HG02970 (cell line): Measurements from ENCODE around the gene EMID1.
"Not testable (repeated sequence)": the region's sequence is repeated elsewhere in the genome, so short reads cannot be mapped to it uniquely, and the experiment has no call there.

Experiments
- ATAC-seq: cut with Tn5 transposase; IDR thresholded peaks from one replicate; pipeline ENCODE4 v1.9.1; 2021; ENCODE audit warnings: mild to moderate bottlenecking, moderate library complexity, moderate number of reproducible peaks; ENCODE audit not compliant: unreplicated experiment, low FRiP score

EMID1 gene

GRCh38 chr22:29226351-29226981 lies 20.8 kb downstream of the EMID1 start:
- no peak for ATAC-seq

GRCh38 chr22:29230972-29231875 lies 25.5 kb downstream of the EMID1 start:
- no peak for ATAC-seq

GRCh38 chr22:29231971-29232959 lies 26.6 kb downstream of the EMID1 start:
- ATAC-seq: no peak

GRCh38 chr22:29233277-29233877 lies 27.7 kb downstream of the EMID1 start:
- no peak for ATAC-seq

- not testable (repeated sequence) for ATAC-seq
These were observed 34.8 kb downstream of the EMID1 start for GRCh38 chr22:29240481-29240880.

GRCh38 chr22:29243874-29244446 lies 38.3 kb downstream of the EMID1 start:
- no peak for ATAC-seq

- ATAC-seq: no peak
These were observed 39.3 kb downstream of the EMID1 start for GRCh38 chr22:29244785-29245625.

GRCh38 chr22:29245626-29246385 lies 40.1 kb downstream of the EMID1 start:
- peak; percentile 53 for ATAC-seq

- not testable (repeated sequence) for ATAC-seq
These were observed 42.2 kb downstream of the EMID1 start for GRCh38 chr22:29247891-29248290.

- no peak for ATAC-seq
These were observed 45.6 kb downstream of the EMID1 start for GRCh38 chr22:29251265-29251664.

GRCh38 chr22:29251981-29252911 lies 46.5 kb downstream of the EMID1 start:
- ATAC-seq: no peak

- no peak for ATAC-seq
These were observed 48.0 kb downstream of the EMID1 start for GRCh38 chr22:29253561-29254285.

GRCh38 chr22:29254286-29254660 lies 48.6 kb downstream of the EMID1 start:
- ATAC-seq: no peak

GRCh38 chr22:29255064-29255621 lies 49.4 kb downstream of the EMID1 start:
- no peak for ATAC-seq

- ATAC-seq: no peak
These were observed 51.1 kb downstream of the EMID1 start for GRCh38 chr22:29256606-29257325.

GRCh38 chr22:29257751-29258181 lies 52.1 kb downstream of the EMID1 start:
- no peak for ATAC-seq
